AG04449 (cell line): ENCODE results near the gene ZNF236.

Experiments
- CTCF ChIA-PET: fragments of 350-600 bp; formaldehyde crosslinking; extraction: SDS; loops from one replicate; lab custom pipeline; 2021; ENCODE audit warnings: antibody characterized with exemption; lab: Yijun Ruan, JAX
- POLR2A ChIA-PET: fragments of 400-600, 350-600 bp; formaldehyde crosslinking; extraction: SDS; loops from one replicate; lab custom pipeline; 2020; ENCODE audit warnings: antibody characterized with exemption, inconsistent platforms; lab: Yijun Ruan, JAX
- DNase-seq: peaks from one replicate; pipeline ENCODE4 v3.0.0-alpha.2; 2010; ENCODE audit warnings: low read depth, low spot score
- H3K4me3 ChIP-seq: 2 replicates; pipeline ENCODE4 v1.5.1; 2011; ENCODE audit warnings: low read depth, mild to moderate bottlenecking, control low read depth, low read length
- TF ChIP-seq, protein P1 (sequence below): IDR thresholded peaks from one replicate; pipeline ENCODE4 v1.5.1; 2011; ENCODE audit warnings: mild to moderate bottlenecking, moderate library complexity, low read length, control low read depth, inconsistent platforms; ENCODE audit not compliant: insufficient read depth; ENCODE audit errors: missing control alignments

ZNF236 gene

DNA sequence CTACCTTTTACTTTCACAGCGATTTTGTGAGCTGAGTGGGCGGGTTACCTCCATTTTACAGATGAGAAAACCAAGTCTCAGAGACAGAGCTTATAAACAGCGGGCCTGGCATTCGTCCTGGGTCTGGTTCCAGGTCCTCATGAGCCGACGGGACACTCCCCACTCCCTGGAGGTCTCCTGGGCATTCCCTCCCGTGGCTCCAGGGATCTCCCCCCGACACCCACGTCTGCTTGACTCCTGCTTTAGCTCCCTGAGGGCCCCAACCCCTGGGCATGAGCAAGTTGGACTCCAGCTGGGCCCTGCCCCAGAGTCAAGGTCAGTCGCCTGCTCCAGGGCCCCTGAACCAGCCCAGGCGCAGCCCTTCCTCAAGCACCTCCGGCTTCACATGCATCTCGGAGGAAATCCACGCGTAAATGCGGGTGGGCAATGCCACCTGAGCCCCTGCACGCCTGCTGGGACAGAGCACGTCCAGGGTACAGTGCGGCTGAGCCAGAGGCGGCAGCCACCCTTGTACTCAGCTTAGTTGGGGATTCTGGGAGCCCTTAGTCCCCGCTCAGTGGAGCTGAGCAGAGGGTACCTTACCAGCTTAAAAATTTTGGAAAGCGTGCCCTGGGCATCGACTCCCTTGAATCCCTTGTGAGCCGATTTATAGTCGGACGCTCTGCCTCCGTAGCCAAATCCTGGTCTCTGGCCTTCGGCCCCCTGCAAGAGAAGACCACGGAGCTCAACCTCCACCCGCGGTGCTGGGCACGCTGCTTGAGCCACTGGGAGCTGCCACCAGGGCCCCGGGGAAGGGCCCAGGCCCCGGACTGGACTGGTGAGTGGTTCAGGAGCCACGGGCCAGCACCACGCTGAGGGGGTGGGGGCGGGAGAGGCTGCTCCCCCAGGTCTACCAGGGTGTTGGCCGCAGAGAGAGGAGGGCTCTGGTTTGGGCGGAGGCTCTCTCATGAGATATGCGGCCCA lies 162.1 kb downstream of the ZNF236 start:
- ChIA-PET CTCF (interaction anchor here (1.3 to 7.4 kb wide), 19 partner anchors 10 to 225 kb away, joined by 4 to 189 read pairs (median 11); no protein-coding TSS in a partner anchor), POLR2A (no interaction called here)
- TF ChIP-seq, protein P1, sequence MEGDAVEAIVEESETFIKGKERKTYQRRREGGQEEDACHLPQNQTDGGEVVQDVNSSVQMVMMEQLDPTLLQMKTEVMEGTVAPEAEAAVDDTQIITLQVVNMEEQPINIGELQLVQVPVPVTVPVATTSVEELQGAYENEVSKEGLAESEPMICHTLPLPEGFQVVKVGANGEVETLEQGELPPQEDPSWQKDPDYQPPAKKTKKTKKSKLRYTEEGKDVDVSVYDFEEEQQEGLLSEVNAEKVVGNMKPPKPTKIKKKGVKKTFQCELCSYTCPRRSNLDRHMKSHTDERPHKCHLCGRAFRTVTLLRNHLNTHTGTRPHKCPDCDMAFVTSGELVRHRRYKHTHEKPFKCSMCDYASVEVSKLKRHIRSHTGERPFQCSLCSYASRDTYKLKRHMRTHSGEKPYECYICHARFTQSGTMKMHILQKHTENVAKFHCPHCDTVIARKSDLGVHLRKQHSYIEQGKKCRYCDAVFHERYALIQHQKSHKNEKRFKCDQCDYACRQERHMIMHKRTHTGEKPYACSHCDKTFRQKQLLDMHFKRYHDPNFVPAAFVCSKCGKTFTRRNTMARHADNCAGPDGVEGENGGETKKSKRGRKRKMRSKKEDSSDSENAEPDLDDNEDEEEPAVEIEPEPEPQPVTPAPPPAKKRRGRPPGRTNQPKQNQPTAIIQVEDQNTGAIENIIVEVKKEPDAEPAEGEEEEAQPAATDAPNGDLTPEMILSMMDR: no peak
- no peak overlapping the region for H3K4me3 ChIP-seq
- DNase-seq: no peak

- H3K4me3 ChIP-seq: no peak overlapping the region
- ChIA-PET POLR2A (no interaction called here), CTCF (interaction anchor here (1.3 to 7.4 kb wide), 7 partner anchors 9 to 225 kb away, joined by 3 to 189 read pairs (median 79); no protein-coding TSS in a partner anchor)
- TF ChIP-seq, protein P1: no peak
- DNase-seq: no peak
These were observed 163.0 kb downstream of the ZNF236 start for GRCh38 chr18:76985156-76985950.

- no peak for DNase-seq
- H3K4me3 ChIP-seq: no peak overlapping the region
- POLR2A ChIA-PET: no interaction called here
- TF ChIP-seq, protein P1: no peak
- CTCF ChIA-PET: interaction anchor here (1.3 to 7.4 kb wide), 5 partner anchors 8 to 224 kb away, joined by 3 to 189 read pairs (median 79); no protein-coding TSS in a partner anchor
These were observed 163.5 kb downstream of the ZNF236 start for GRCh38 chr18:76985951-76986236.

- POLR2A ChIA-PET: no interaction called here
- TF ChIP-seq, protein P1: no peak
- no peak overlapping the region for H3K4me3 ChIP-seq
- CTCF ChIA-PET: interaction anchor here (1.2 to 7.4 kb wide), 5 partner anchors 10 to 223 kb away, joined by 3 to 189 read pairs (median 4); no protein-coding TSS in a partner anchor
- no peak for DNase-seq
These were observed 164.0 kb downstream of the ZNF236 start for GRCh38 chr18:76986406-76986805.

DNA sequence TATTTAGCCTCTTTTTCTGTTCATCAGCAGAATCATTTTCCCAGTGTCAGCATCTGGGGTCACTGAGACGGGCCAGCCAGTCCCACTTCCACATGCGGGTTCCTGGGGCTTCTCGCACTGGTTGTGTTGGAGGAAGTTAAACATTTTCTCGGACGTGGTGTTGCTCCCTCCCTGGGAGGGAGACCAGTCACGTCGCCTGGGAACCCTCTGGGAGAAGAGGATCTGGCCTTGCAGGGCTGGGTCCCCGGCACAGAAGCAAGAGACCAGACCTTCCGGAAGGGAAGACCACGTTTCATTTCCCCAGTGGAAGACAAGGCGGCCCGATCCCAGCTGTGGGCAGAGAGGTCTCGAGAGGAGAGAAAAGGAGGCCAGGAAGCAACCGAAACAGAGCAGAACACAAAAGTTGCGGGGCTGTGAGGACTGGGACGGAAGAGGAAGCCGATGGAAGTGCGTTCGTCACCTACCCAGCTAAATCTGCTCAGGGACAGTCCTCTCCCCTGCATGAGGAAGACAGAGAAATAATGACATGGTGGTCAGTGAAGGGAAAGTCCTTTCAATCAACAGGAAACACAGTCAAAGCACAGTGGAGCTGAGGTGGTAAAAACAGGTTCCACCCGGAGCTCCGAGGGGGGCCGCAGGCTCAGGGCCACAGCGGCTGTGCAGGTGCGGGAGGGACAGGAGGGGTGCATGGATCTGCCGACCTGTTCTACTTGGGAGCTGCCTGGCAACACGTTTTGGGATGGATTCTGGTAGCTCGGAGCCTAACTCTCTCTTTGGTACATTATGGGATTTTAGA lies 165.9 kb downstream of the ZNF236 start:
- H3K4me3 ChIP-seq: no peak overlapping the region
- CTCF ChIA-PET: interaction anchor here (0.7 to 2.4 kb wide), 3 partner anchors 12 to 185 kb away, joined by 3 to 12 read pairs (median 5); no protein-coding TSS in a partner anchor
- DNase-seq: no peak
- TF ChIP-seq, protein P1: no peak
- POLR2A ChIA-PET: no interaction called here
